Activated B cell treated with CpG ODN at 0.5 μM for 24 hours (primary cell): ENCODE data around the gene KPRP. TPM values are rescaled to one million over a fixed set of nuclear protein-coding genes. Genes with fewer than 3 reads are reported as not detected.

Experiments used
- ATAC-seq: fragments of 200-7000 bp; cut with Tn5 transposase; one replicate; pipeline ENCODE4 v1.10.0; 2021; ENCODE audit warnings: low read depth, mild to moderate bottlenecking, moderate library complexity
- CTCF ChIA-PET: fragments of 350-600 bp; sonication (Branson Sonifier 250); formaldehyde crosslinking; loops from one replicate; lab custom pipeline; 2021; ENCODE audit warnings: antibody characterized with exemption; lab: Charles Lee
- POLR2A ChIA-PET: fragments of 350-600 bp; sonication (Branson Sonifier 250); formaldehyde crosslinking; loops from one replicate; lab custom pipeline; 2021; ENCODE audit warnings: antibody characterized with exemption; lab: Charles Lee
- DNase-seq: peaks from one replicate; pipeline ENCODE4 v3.0.0; 2022
- H3K27ac Mint-ChIP-seq: one replicate; pipeline ENCODE4 v1.8.0; 2020; ENCODE audit warnings: mixed read lengths
- H3K27me3 Mint-ChIP-seq: one replicate; pipeline ENCODE4 v1.8.0; 2021; ENCODE audit warnings: mixed read lengths
- H3K36me3 Mint-ChIP-seq: one replicate; pipeline ENCODE4 v1.8.0; 2021; ENCODE audit warnings: low read depth, mixed read lengths
- H3K4me1 Mint-ChIP-seq: one replicate; pipeline ENCODE4 v1.8.0; 2021; ENCODE audit warnings: mixed read lengths
- H3K4me3 Mint-ChIP-seq: one replicate; pipeline ENCODE4 v1.8.0; 2020; ENCODE audit warnings: mild to moderate bottlenecking, mixed read lengths
- H3K9me3 Mint-ChIP-seq: one replicate; pipeline ENCODE4 v1.8.0; 2020; ENCODE audit warnings: mixed read lengths
- intact Hi-C: fragments of 100-400 bp; cut with micrococcal nuclease; formaldehyde crosslinking; loops from one replicate; pipeline ENCODE4 v1.15.1; 2024
- total RNA-seq: library from RNA; stranded (reverse); gene quantifications from 2 replicates; pipeline ENCODE4 v1.2.3, GENCODE V29; 2022
- TF ChIP-seq, protein P1 (sequence below): fragments of 200-600 bp; IDR thresholded peaks from one replicate; pipeline ENCODE4 v1.8.0; 2022; ENCODE audit warnings: antibody characterized with exemption, mild to moderate bottlenecking

Gene KPRP
- not detected in 2 replicates for total RNA-seq

GRCh38 chr1:152757747-152758146 lies at the start of gene KPRP:
KPRP (plus strand) TSS chr1:152758025; CDS start chr1:152759589, 1,564 bp downstream.
- CTCF ChIA-PET: no interaction called here
- Mint-ChIP-seq H3K4me3 (no peak within 1 kb of the TSS), H3K4me1 (no peaks in the 10 kb centered on the region), H3K9me3 (peaks cover 3% of the 10 kb centered on the region), H3K36me3 (no peaks in the 10 kb centered on the region), H3K27me3 (peaks cover 17% of the 10 kb centered on the region), H3K27ac (no peak within 1 kb of the TSS)
- no peak for DNase-seq
- intact Hi-C loops: no loop called here
- POLR2A ChIA-PET: no interaction called here
- no peak for ATAC-seq
- TF ChIP-seq, protein P1, sequence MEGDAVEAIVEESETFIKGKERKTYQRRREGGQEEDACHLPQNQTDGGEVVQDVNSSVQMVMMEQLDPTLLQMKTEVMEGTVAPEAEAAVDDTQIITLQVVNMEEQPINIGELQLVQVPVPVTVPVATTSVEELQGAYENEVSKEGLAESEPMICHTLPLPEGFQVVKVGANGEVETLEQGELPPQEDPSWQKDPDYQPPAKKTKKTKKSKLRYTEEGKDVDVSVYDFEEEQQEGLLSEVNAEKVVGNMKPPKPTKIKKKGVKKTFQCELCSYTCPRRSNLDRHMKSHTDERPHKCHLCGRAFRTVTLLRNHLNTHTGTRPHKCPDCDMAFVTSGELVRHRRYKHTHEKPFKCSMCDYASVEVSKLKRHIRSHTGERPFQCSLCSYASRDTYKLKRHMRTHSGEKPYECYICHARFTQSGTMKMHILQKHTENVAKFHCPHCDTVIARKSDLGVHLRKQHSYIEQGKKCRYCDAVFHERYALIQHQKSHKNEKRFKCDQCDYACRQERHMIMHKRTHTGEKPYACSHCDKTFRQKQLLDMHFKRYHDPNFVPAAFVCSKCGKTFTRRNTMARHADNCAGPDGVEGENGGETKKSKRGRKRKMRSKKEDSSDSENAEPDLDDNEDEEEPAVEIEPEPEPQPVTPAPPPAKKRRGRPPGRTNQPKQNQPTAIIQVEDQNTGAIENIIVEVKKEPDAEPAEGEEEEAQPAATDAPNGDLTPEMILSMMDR: no peak

GRCh38 chr1:152718238-152718637 lies 39.6 kb upstream of the KPRP start:
- no peak for ATAC-seq
- Mint-ChIP-seq H3K4me1 (no peaks in the 10 kb centered on the region), H3K4me3 (no peak overlapping the region), H3K27ac (no peak overlapping the region), H3K36me3 (no peaks in the 10 kb centered on the region), H3K9me3 (no peaks in the 10 kb centered on the region), H3K27me3 (peaks cover 2% of the 10 kb centered on the region)
- no peak for DNase-seq
- intact Hi-C loops: no loop called here
- ChIA-PET POLR2A (no interaction called here), CTCF (no interaction called here)
- TF ChIP-seq, protein P1: no peak

GRCh38 chr1:152725261-152725660 lies 32.6 kb upstream of the KPRP start:
- H3K4me1 Mint-ChIP-seq: no peaks in the 10 kb centered on the region
- ATAC-seq: no peak
- ChIA-PET CTCF (no interaction called here), POLR2A (no interaction called here)
- no peaks in the 10 kb centered on the region for H3K27me3 Mint-ChIP-seq
- H3K36me3 Mint-ChIP-seq: no peaks in the 10 kb centered on the region
- DNase-seq: no peak
- TF ChIP-seq, protein P1: no peak
- H3K27ac Mint-ChIP-seq: no peak overlapping the region
- H3K4me3 Mint-ChIP-seq: no peak overlapping the region
- intact Hi-C loops: no loop called here
- no peaks in the 10 kb centered on the region for H3K9me3 Mint-ChIP-seq

DNA sequence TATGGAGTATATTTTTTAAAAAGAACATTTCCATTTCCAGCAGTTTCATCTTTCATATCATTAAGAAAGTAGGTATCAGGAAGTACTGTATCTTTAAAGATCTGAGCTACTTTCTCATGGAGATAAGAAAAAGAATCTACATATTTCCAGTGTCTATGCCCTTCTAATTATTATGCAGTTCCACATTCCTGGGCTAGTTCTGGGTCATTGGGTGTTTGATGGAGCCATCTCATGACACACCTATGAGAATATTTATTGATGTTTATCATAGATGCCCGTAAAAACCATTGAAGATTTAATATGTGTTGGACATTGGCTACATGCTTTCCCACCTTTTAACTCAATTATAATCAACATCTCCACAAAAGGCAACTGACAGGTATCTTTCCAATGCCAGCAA lies 28.8 kb upstream of the KPRP start:
- TF ChIP-seq, protein P1: no peak
- intact Hi-C loops: no loop called here
- Mint-ChIP-seq H3K9me3 (no peaks in the 10 kb centered on the region), H3K27ac (no peak overlapping the region), H3K36me3 (no peaks in the 10 kb centered on the region), H3K4me1 (no peaks in the 10 kb centered on the region), H3K4me3 (no peak overlapping the region), H3K27me3 (no peaks in the 10 kb centered on the region)
- ChIA-PET POLR2A (no interaction called here), CTCF (no interaction called here)
- DNase-seq (no peak), ATAC-seq (no peak)

GRCh38 chr1:152735648-152736047 lies 22.2 kb upstream of the KPRP start:
- Mint-ChIP-seq H3K9me3 (no peaks in the 10 kb centered on the region), H3K4me1 (no peaks in the 10 kb centered on the region), H3K27me3 (peaks cover 10% of the 10 kb centered on the region), H3K4me3 (no peak overlapping the region), H3K36me3 (no peaks in the 10 kb centered on the region), H3K27ac (no peak overlapping the region)
- ChIA-PET CTCF (no interaction called here), POLR2A (no interaction called here)
- intact Hi-C loops: no loop called here
- DNase-seq (no peak), ATAC-seq (no peak)
- TF ChIP-seq, protein P1: no peak
